ENCODE measurements around the gene PAPPA2.

- TF ChIP-seq, protein P1, sequence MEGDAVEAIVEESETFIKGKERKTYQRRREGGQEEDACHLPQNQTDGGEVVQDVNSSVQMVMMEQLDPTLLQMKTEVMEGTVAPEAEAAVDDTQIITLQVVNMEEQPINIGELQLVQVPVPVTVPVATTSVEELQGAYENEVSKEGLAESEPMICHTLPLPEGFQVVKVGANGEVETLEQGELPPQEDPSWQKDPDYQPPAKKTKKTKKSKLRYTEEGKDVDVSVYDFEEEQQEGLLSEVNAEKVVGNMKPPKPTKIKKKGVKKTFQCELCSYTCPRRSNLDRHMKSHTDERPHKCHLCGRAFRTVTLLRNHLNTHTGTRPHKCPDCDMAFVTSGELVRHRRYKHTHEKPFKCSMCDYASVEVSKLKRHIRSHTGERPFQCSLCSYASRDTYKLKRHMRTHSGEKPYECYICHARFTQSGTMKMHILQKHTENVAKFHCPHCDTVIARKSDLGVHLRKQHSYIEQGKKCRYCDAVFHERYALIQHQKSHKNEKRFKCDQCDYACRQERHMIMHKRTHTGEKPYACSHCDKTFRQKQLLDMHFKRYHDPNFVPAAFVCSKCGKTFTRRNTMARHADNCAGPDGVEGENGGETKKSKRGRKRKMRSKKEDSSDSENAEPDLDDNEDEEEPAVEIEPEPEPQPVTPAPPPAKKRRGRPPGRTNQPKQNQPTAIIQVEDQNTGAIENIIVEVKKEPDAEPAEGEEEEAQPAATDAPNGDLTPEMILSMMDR (IDR thresholded peaks at IDR 0.05): no peak
- TF ChIP-seq POLR2A (IDR thresholded peaks at IDR 0.05): no peak
Observed at GRCh38 chr1:176469450-176470010, 6.6 kb downstream of the PAPPA2 start.
